K562 (cell line): Measurements from ENCODE around the gene AFF3. TPM values are rescaled to one million over a fixed set of nuclear protein-coding genes. Genes with fewer than 3 reads are reported as not detected.
A peak's percentile ranks its signal among the peaks of the same experiment; 100 is the strongest.

ENCODE experiments used
- CBX3 ChIP-seq, 2 experiments: IDR thresholded peaks; 1 replicate in 1 of 2; 2 replicates in 1 of 2; pipeline ENCODE4 v1.6.1; 2012; ENCODE audit warnings: inconsistent platforms in 2 of 2, low read length in 2 of 2, borderline replicate concordance in 1 of 2, control low read depth in 1 of 2
- DACH1 ChIP-seq: fragments of 450-650 bp; IDR thresholded peaks from 2 replicates; pipeline ENCODE4 v1.6.1; 2018; ENCODE audit not compliant: partially characterized antibody
- HEY1 ChIP-seq: fragments of 250-450 bp; sonication (Bioruptor Pico); IDR thresholded peaks from 2 replicates; pipeline ENCODE4 v1.5.0; 2020; ENCODE audit warnings: mild to moderate bottlenecking, moderate library complexity, borderline replicate concordance
- KDM1A ChIP-seq, 2 experiments: fragments of 450-650 bp; IDR thresholded peaks; 2 replicates each; pipeline ENCODE4 v1.6.1; 2016; ENCODE audit warnings: mild to moderate bottlenecking in 2 of 2
- MEF2A ChIP-seq: IDR thresholded peaks from 2 replicates; pipeline ENCODE4 v1.6.1; 2011; ENCODE audit warnings: low read depth, mild to moderate bottlenecking, low read length, moderate library complexity; ENCODE audit not compliant: control insufficient read depth
- NUFIP1 ChIP-seq: fragments of 450-650 bp; IDR thresholded peaks from 2 replicates; pipeline ENCODE4 v1.6.1; 2018; ENCODE audit not compliant: partially characterized antibody
- OTX1 ChIP-seq: fragments of 450-650 bp; formaldehyde crosslinking; IDR thresholded peaks from 2 replicates; pipeline ENCODE4 v1.4.0; 2022; ENCODE audit warnings: mild to moderate bottlenecking
- PTTG1 ChIP-seq: fragments of 450-650 bp; IDR thresholded peaks from 2 replicates; pipeline ENCODE4 v1.6.1; 2016; ENCODE audit warnings: low read depth, mild to moderate bottlenecking, missing genetic modification characterization, missing compliant biosample characterization
- RFX7 ChIP-seq: fragments of 250-450 bp; sonication (Bioruptor Pico); IDR thresholded peaks from 2 replicates; pipeline ENCODE4 v1.5.1; 2021; ENCODE audit warnings: mild to moderate bottlenecking
- SREBF2 ChIP-seq: sonication (generic); formaldehyde crosslinking; IDR thresholded peaks from 2 replicates; pipeline ENCODE4 v1.4.0; 2020; ENCODE audit warnings: mild to moderate bottlenecking, missing genetic modification reagents
- TEAD4 ChIP-seq, 2 experiments: sonication (generic) in 1 of 2; formaldehyde crosslinking in 1 of 2; IDR thresholded peaks; 2 replicates each; pipeline versions ENCODE4 v1.6.1 to v1.8.0; 2012 to 2022; ENCODE audit warnings: borderline replicate concordance in 1 of 2, inconsistent platforms in 1 of 2, low read length in 1 of 2, mild to moderate bottlenecking in 1 of 2, missing genetic modification reagents in 1 of 2
- ZFP36 ChIP-seq: fragments of 150-350 bp; IDR thresholded peaks from 2 replicates; pipeline ENCODE4 v1.6.1; 2018; ENCODE audit warnings: low read length, low read depth; ENCODE audit not compliant: partially characterized antibody
- ZKSCAN3 ChIP-seq: fragments of 250-450 bp; sonication (Bioruptor Pico); IDR thresholded peaks from 2 replicates; pipeline ENCODE4 v1.4.0; 2020
- ZNF239 ChIP-seq: fragments of 250-450 bp; sonication (Bioruptor Pico); IDR thresholded peaks from 2 replicates; pipeline ENCODE4 v1.4.0; 2020; ENCODE audit warnings: mild to moderate bottlenecking
- ZNF41 ChIP-seq: fragments of 250-450 bp; sonication (Bioruptor Pico); conservative IDR thresholded peaks from 2 replicates; pipeline ENCODE4 v1.4.0; 2020; ENCODE audit warnings: mild to moderate bottlenecking
- ZSCAN32 ChIP-seq: fragments of 450-650 bp; formaldehyde crosslinking; IDR thresholded peaks from 2 replicates; pipeline ENCODE4 v1.4.0; 2020; ENCODE audit warnings: mild to moderate bottlenecking, moderate library complexity
- polyA plus RNA-seq, 8 experiments: library from polyadenylated mRNA; depleted of rRNA in 4 of 8; stranded (reverse) in 5 of 8; unstranded in 3 of 8; fragments of >200 nt; fragmentation: Nextera tagmentation in 2 of 8; fragmentation: Illumina TruSeq in 1 of 8; extraction: Ambion mirVana in 2 of 8; extraction: Trizol in 1 of 8; gene quantifications; 2 replicates each; pipeline versions ENCODE4 v1.2.1 to v1.2.3, GENCODE V29; 2011 to 2014; ENCODE audit warnings: inconsistent platforms in 1 of 8, missing spikeins in 1 of 8
- total RNA-seq, 7 experiments: library from RNA; depleted of rRNA in 6 of 7; stranded (reverse); fragments of >200 nt in 6 of 7; fragmentation: Illumina TruSeq in 2 of 7; extraction: Trizol in 2 of 7; gene quantifications; 2 replicates each; pipeline versions ENCODE4 v1.2.1 to v1.2.3, GENCODE V29; 2011 to 2021; ENCODE audit warnings: low replicate concordance in 1 of 7
- TF ChIP-seq, protein P1 (sequence below): sonication (generic); formaldehyde crosslinking; IDR thresholded peaks from 2 replicates; pipeline ENCODE4 v1.8.1; 2023; ENCODE audit warnings: mild to moderate bottlenecking, missing genetic modification reagents, moderate library complexity
- TF ChIP-seq, protein P2 (sequence below): fragments of 250-450 bp; sonication (Bioruptor Pico); IDR thresholded peaks from 2 replicates; pipeline ENCODE4 v1.4.0; 2020; ENCODE audit warnings: borderline replicate concordance
- TF ChIP-seq, protein P3 (sequence below): sonication (generic); formaldehyde crosslinking; IDR thresholded peaks from 2 replicates; pipeline ENCODE4 v1.8.1; 2022; ENCODE audit warnings: missing genetic modification reagents
- TF ChIP-seq, protein P4 (sequence below): sonication (generic); formaldehyde crosslinking; IDR thresholded peaks from 2 replicates; pipeline ENCODE4 v1.8.0; 2022; ENCODE audit warnings: missing genetic modification reagents, mild to moderate bottlenecking, borderline replicate concordance
- TF ChIP-seq, protein P5 (sequence below): fragments of 450-650 bp; IDR thresholded peaks from 2 replicates; pipeline ENCODE4 v1.6.1; 2016

AFF3 gene
- total and polyA plus RNA-seq, 9 of the 15 experiments (the other 6 are each of a cell fraction or from before 2014, with no cell fraction given): 0.02 to 0.11 TPM; not detected in 7

DNA sequence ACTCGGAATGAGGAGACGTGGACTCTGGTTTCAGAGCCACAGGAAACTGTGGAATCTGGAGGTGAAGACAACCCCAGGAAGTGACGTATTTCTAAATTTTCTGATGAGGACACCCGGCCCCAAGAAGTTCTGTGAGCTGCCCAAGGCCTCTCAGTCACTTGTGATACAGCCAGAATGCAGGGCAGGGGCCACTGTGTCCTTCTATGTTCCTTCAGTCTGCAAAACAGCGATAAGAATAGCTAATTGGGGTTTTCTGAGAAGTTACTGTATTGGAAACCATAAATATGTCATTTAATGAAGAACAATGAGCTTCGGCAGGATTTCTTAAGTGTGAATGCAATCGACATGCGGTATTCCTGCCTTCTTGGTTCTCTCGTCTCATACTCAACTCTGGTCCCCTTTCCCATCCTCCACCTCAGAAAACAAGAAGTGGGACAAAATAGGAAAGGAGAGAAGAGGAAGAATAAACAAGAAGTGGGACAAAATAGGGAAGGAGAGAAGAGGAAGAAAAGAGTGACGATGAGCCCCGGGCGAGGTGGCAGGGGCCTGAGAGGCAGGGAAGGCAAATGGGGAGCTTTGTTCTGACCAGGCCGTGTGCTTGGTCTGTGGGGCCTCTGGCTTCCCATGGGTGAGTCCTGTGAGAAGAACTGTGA, 370.6 kb downstream of the AFF3 start (continued):
- TF ChIP-seq, protein P1, sequence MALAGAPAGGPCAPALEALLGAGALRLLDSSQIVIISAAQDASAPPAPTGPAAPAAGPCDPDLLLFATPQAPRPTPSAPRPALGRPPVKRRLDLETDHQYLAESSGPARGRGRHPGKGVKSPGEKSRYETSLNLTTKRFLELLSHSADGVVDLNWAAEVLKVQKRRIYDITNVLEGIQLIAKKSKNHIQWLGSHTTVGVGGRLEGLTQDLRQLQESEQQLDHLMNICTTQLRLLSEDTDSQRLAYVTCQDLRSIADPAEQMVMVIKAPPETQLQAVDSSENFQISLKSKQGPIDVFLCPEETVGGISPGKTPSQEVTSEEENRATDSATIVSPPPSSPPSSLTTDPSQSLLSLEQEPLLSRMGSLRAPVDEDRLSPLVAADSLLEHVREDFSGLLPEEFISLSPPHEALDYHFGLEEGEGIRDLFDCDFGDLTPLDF (CRISPR knock-in tag): no peak
- no peak for TF ChIP-seq PTTG1 (tag)
- TF ChIP-seq HEY1 (CRISPR knock-in tag): no peak
- TF ChIP-seq, protein P2, sequence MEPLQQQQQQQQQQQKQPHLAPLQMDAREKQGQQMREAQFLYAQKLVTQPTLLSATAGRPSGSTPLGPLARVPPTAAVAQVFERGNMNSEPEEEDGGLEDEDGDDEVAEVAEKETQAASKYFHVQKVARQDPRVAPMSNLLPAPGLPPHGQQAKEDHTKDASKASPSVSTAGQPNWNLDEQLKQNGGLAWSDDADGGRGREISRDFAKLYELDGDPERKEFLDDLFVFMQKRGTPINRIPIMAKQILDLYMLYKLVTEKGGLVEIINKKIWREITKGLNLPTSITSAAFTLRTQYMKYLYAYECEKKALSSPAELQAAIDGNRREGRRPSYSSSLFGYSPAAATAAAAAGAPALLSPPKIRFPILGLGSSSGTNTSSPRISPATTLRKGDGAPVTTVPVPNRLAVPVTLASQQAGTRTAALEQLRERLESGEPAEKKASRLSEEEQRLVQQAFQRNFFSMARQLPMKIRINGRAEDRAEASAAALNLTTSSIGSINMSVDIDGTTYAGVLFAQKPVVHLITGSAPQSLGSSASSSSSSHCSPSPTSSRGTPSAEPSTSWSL: no peak
- TF ChIP-seq CBX3 (IDR thresholded peaks at IDR 0.05; ENCODE audit: borderline replicate concordance in 1 of 2, low read length in 2 of 2): peak in 1 of 2 experiments; percentile 56; a peak in 1 of 3 replicates
- no peak for TF ChIP-seq NUFIP1
- TF ChIP-seq, protein P3, sequence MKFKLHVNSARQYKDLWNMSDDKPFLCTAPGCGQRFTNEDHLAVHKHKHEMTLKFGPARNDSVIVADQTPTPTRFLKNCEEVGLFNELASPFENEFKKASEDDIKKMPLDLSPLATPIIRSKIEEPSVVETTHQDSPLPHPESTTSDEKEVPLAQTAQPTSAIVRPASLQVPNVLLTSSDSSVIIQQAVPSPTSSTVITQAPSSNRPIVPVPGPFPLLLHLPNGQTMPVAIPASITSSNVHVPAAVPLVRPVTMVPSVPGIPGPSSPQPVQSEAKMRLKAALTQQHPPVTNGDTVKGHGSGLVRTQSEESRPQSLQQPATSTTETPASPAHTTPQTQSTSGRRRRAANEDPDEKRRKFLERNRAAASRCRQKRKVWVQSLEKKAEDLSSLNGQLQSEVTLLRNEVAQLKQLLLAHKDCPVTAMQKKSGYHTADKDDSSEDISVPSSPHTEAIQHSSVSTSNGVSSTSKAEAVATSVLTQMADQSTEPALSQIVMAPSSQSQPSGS (CRISPR knock-in tag): no peak
- TF ChIP-seq TEAD4 (IDR thresholded peaks at IDR 0.05; ENCODE audit: low read length): peak; percentile 96
- TF ChIP-seq TEAD4 (CRISPR knock-in tag; IDR thresholded peaks at IDR 0.05; ENCODE audit: borderline replicate concordance): no peak
- TF ChIP-seq RFX7 (CRISPR knock-in tag): no peak
- peak; percentile 41; the same call in 1 of the 2 replicates for TF ChIP-seq MEF2A
- TF ChIP-seq KDM1A (IDR thresholded peaks at IDR 0.05): peak; percentile 96 to 97
- no peak for TF ChIP-seq ZFP36
- no peak for TF ChIP-seq SREBF2
- no peak for TF ChIP-seq ZKSCAN3 (CRISPR knock-in tag)
- TF ChIP-seq, protein P4, sequence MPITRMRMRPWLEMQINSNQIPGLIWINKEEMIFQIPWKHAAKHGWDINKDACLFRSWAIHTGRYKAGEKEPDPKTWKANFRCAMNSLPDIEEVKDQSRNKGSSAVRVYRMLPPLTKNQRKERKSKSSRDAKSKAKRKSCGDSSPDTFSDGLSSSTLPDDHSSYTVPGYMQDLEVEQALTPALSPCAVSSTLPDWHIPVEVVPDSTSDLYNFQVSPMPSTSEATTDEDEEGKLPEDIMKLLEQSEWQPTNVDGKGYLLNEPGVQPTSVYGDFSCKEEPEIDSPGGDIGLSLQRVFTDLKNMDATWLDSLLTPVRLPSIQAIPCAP (CRISPR knock-in tag): no peak
- no peak for TF ChIP-seq ZNF41 (CRISPR knock-in tag)
- TF ChIP-seq DACH1: peak; percentile 64
- TF ChIP-seq ZSCAN32 (CRISPR knock-in tag): 0 out of 2 replicates have a peak, but pooled peaks have one; percentile 30
- TF ChIP-seq, protein P5, sequence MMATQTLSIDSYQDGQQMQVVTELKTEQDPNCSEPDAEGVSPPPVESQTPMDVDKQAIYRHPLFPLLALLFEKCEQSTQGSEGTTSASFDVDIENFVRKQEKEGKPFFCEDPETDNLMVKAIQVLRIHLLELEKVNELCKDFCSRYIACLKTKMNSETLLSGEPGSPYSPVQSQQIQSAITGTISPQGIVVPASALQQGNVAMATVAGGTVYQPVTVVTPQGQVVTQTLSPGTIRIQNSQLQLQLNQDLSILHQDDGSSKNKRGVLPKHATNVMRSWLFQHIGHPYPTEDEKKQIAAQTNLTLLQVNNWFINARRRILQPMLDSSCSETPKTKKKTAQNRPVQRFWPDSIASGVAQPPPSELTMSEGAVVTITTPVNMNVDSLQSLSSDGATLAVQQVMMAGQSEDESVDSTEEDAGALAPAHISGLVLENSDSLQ: peak; percentile 83
- no peak for TF ChIP-seq ZNF239 (CRISPR knock-in tag)
- 0 out of 2 replicates have a peak, but pooled peaks have one; percentile 55 for TF ChIP-seq OTX1 (CRISPR knock-in tag)
